WTC11 (cell line): ENCODE measurements around the gene JCHAIN. TPM values are rescaled to one million over a fixed set of nuclear protein-coding genes. Genes with fewer than 3 reads are reported as not detected.

Experiments
- ATAC-seq: fragments of 200-7000 bp; cut with Tn5 transposase; 2 replicates; pipeline ENCODE4 v1.10.0; 2021; ENCODE audit warnings: mild to moderate bottlenecking, moderate library complexity
- Bru-seq: library from RNA; stranded (reverse); fragments of 400-500 nt; gene quantifications from one replicate; lab custom pipeline; 2021; lab: Mats Ljungman, UMichigan
- CTCF ChIA-PET: fragments of 300-600 bp; sonication (Branson Sonifier 250); formaldehyde crosslinking; loops from one replicate; lab custom pipeline; 2021; ENCODE audit warnings: antibody characterized with exemption; lab: Charles Lee
- POLR2A ChIA-PET: fragments of 350-600 bp; sonication (Branson Sonifier 250); formaldehyde crosslinking; loops from one replicate; lab custom pipeline; 2021; ENCODE audit warnings: antibody characterized with exemption; lab: Charles Lee
- DNase-seq: peaks from one replicate; pipeline ENCODE4 v3.0.0; 2021; ENCODE audit warnings: low spot score
- H3K27ac Mint-ChIP-seq: 2 replicates; pipeline ENCODE4 v1.8.0; 2021; ENCODE audit warnings: mixed read lengths
- H3K27me3 Mint-ChIP-seq: 2 replicates; pipeline ENCODE4 v1.8.0; 2021; ENCODE audit warnings: low read depth, mild to moderate bottlenecking, moderate library complexity, mixed read lengths
- H3K36me3 Mint-ChIP-seq: 2 replicates; pipeline ENCODE4 v1.8.0; 2021; ENCODE audit warnings: mixed read lengths
- H3K4me1 Mint-ChIP-seq: 2 replicates; pipeline ENCODE4 v1.8.0; 2022; ENCODE audit warnings: mixed read lengths
- H3K4me3 Mint-ChIP-seq: 2 replicates; pipeline ENCODE4 v1.8.0; 2021; ENCODE audit warnings: mild to moderate bottlenecking, moderate library complexity, mixed read lengths
- H3K9me3 Mint-ChIP-seq: 2 replicates; pipeline ENCODE4 v1.8.0; 2021; ENCODE audit warnings: mixed read lengths
- ELF4 ChIP-seq: sonication (generic); formaldehyde crosslinking; IDR thresholded peaks from 2 replicates; pipeline ENCODE4 v1.8.1; 2022; ENCODE audit warnings: low read depth, mild to moderate bottlenecking, moderate library complexity, missing genetic modification reagents
- ERG ChIP-seq: fragments of 250-450 bp; sonication (Bioruptor Pico); IDR thresholded peaks from 2 replicates; pipeline ENCODE4 v1.8.0; 2021; ENCODE audit warnings: mild to moderate bottlenecking
- GTF2I ChIP-seq: fragments of 250-450 bp; sonication (Bioruptor Pico); conservative IDR thresholded peaks from 2 replicates; pipeline ENCODE4 v1.4.0; 2021; ENCODE audit warnings: mild to moderate bottlenecking
- MXD4 ChIP-seq: fragments of 250-450 bp; sonication (Bioruptor Pico); IDR thresholded peaks from 2 replicates; pipeline ENCODE4 v1.8.0; 2021; ENCODE audit warnings: mild to moderate bottlenecking, moderate library complexity, borderline replicate concordance
- NFATC4 ChIP-seq: fragments of 250-450 bp; sonication (Bioruptor Pico); IDR thresholded peaks from 2 replicates; pipeline ENCODE4 v1.9.0; 2021; ENCODE audit warnings: mild to moderate bottlenecking
- OVOL2 ChIP-seq: fragments of 250-450 bp; sonication (Bioruptor Pico); IDR thresholded peaks from 2 replicates; pipeline ENCODE4 v1.9.0; 2021; ENCODE audit warnings: mild to moderate bottlenecking, borderline replicate concordance
- PRDM15 ChIP-seq: sonication (generic); formaldehyde crosslinking; IDR thresholded peaks from 2 replicates; pipeline ENCODE4 v1.8.0; 2022; ENCODE audit warnings: missing genetic modification reagents
- RELA ChIP-seq: sonication (generic); formaldehyde crosslinking; IDR thresholded peaks from 2 replicates; pipeline ENCODE4 v1.8.1; 2022; ENCODE audit warnings: missing genetic modification reagents, mild to moderate bottlenecking, borderline replicate concordance
- RORB ChIP-seq: fragments of 250-450 bp; sonication (Bioruptor Pico); IDR thresholded peaks from 2 replicates; pipeline ENCODE4 v1.9.0; 2021; ENCODE audit warnings: mild to moderate bottlenecking
- TCF7 ChIP-seq: sonication (generic); formaldehyde crosslinking; IDR thresholded peaks from 2 replicates; pipeline ENCODE4 v1.8.0; 2022; ENCODE audit warnings: mild to moderate bottlenecking, low read depth, missing genetic modification reagents, moderate library complexity
- TEAD4 ChIP-seq: sonication (generic); formaldehyde crosslinking; IDR thresholded peaks from 2 replicates; pipeline ENCODE4 v1.8.0; 2022; ENCODE audit warnings: mild to moderate bottlenecking, missing genetic modification reagents
- ZMAT4 ChIP-seq: fragments of 250-450 bp; sonication (Bioruptor Pico); IDR thresholded peaks from 2 replicates; pipeline ENCODE4 v1.9.0; 2021; ENCODE audit warnings: mild to moderate bottlenecking
- ZNF121 ChIP-seq: sonication (generic); formaldehyde crosslinking; IDR thresholded peaks from 2 replicates; pipeline ENCODE4 v1.8.0; 2023; ENCODE audit warnings: missing genetic modification reagents
- ZNF425 ChIP-seq: fragments of 250-450 bp; sonication (Bioruptor Pico); conservative IDR thresholded peaks from 2 replicates; pipeline ENCODE4 v1.9.0; 2021; ENCODE audit warnings: mild to moderate bottlenecking
- long read RNA-seq, 3 experiments: library from RNA in 1 of 3; library from capped mRNA in 1 of 3; library from polyadenylated mRNA in 1 of 3; unstranded in 2 of 3; stranded (forward) in 1 of 3; transcript quantifications; one replicate each; pipeline ENCODE4 v2.0.0, GENCODE V29; 2021
- total RNA-seq: library from RNA; stranded (reverse); gene quantifications from 3 replicates; pipeline ENCODE4 v1.2.3, GENCODE V29; 2021
- TF ChIP-seq, protein P1 (sequence below): fragments of 250-450 bp; sonication (Bioruptor Pico); IDR thresholded peaks from 2 replicates; pipeline ENCODE4 v1.9.0; 2021; ENCODE audit warnings: moderate library complexity, mild to moderate bottlenecking, inconsistent platforms, borderline replicate concordance
- TF ChIP-seq, protein P2 (sequence below): sonication (generic); formaldehyde crosslinking; IDR thresholded peaks from 2 replicates; pipeline ENCODE4 v1.8.1; 2022; ENCODE audit warnings: mild to moderate bottlenecking, moderate library complexity, missing genetic modification reagents
- TF ChIP-seq, protein P3 (sequence below): sonication (generic); formaldehyde crosslinking; IDR thresholded peaks from 2 replicates; pipeline ENCODE4 v1.8.1; 2022; ENCODE audit warnings: missing genetic modification reagents, borderline replicate concordance
- TF ChIP-seq, protein P4 (sequence below): fragments of 250-450 bp; sonication (Bioruptor Pico); IDR thresholded peaks from 2 replicates; pipeline ENCODE4 v2.1.2; 2022; ENCODE audit warnings: mild to moderate bottlenecking, moderate library complexity
- TF ChIP-seq, protein P5 (sequence below): sonication (generic); formaldehyde crosslinking; IDR thresholded peaks from 2 replicates; pipeline ENCODE4 v1.8.1; 2023; ENCODE audit warnings: mild to moderate bottlenecking, missing genetic modification reagents, moderate library complexity

Gene JCHAIN
- total RNA-seq = 0.32 to 0.71 TPM (median 0.68 TPM) in 3 replicates
- Bru-seq, nascent RNA = not detected
- long read RNA-seq, experiment 1 = 0 reads
- long read RNA-seq, experiment 2 = 0 reads
- long read RNA-seq, experiment 3 = 0 reads

DNA sequence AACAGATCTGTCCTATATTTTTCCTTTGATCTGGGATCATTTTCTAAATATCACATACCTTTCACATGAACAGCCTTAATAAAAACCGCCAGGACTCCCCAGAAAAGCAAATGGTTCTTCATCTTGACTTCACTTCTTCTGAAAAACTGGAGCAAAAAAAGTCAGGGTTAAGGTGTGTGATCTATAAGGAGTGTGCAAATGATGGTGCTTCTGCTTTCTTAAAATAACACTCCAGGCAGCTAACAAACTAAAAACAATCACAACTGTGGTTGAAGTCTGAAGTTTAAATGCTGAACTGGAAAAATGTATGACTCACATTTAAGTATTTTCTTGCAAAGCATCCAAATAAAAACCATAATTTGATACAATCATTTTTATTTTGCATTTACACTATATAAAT lies at the start of gene JCHAIN:
Gene JCHAIN (minus strand): TSS at position 140 of the 400 bp plus-strand sequence. CDS start 18 bp downstream, at position 122.
- no peaks in the 10 kb centered on the region for H3K36me3 Mint-ChIP-seq
- ChIA-PET CTCF (no interaction called here), POLR2A (no interaction called here)
- H3K27ac Mint-ChIP-seq = no peak within 1 kb of the TSS
- H3K4me1 Mint-ChIP-seq = no peaks in the 10 kb centered on the region
- DNase-seq = no peak
- H3K9me3 Mint-ChIP-seq = no peaks in the 10 kb centered on the region
- H3K27me3 Mint-ChIP-seq = 0 out of 2 replicates have a peak, but pooled peaks cover 2% of the 10 kb centered on the region
- no peak within 1 kb of the TSS for H3K4me3 Mint-ChIP-seq
- TF ChIP-seq, protein P1, sequence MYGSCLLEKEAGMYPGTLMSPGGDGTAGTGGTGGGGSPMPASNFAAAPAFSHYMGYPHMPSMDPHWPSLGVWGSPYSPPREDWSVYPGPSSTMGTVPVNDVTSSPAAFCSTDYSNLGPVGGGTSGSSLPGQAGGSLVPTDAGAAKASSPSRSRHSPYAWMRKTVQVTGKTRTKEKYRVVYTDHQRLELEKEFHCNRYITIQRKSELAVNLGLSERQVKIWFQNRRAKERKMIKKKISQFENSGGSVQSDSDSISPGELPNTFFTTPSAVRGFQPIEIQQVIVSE = no peak
- no peak for TF ChIP-seq RELA (CRISPR knock-in tag)
- TF ChIP-seq, protein P2, sequence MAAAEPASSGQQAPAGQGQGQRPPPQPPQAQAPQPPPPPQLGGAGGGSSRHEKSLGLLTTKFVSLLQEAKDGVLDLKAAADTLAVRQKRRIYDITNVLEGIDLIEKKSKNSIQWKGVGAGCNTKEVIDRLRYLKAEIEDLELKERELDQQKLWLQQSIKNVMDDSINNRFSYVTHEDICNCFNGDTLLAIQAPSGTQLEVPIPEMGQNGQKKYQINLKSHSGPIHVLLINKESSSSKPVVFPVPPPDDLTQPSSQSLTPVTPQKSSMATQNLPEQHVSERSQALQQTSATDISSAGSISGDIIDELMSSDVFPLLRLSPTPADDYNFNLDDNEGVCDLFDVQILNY (CRISPR knock-in tag) = no peak
- no peak for TF ChIP-seq NFATC4 (CRISPR knock-in tag)
- no peak for TF ChIP-seq PRDM15
- TF ChIP-seq TCF7 (CRISPR knock-in tag) = no peak
- no peak for TF ChIP-seq TEAD4
- no peak for TF ChIP-seq ZNF121 (CRISPR knock-in tag)
- TF ChIP-seq ELF4 (CRISPR knock-in tag) = no peak
- no peak for TF ChIP-seq RORB
- TF ChIP-seq ZMAT4 (CRISPR knock-in tag) = no peak
- TF ChIP-seq GTF2I (CRISPR knock-in tag) = no peak
- TF ChIP-seq MXD4 (CRISPR knock-in tag) = no peak
- TF ChIP-seq OVOL2 (CRISPR knock-in tag) = no peak
- TF ChIP-seq, protein P3, sequence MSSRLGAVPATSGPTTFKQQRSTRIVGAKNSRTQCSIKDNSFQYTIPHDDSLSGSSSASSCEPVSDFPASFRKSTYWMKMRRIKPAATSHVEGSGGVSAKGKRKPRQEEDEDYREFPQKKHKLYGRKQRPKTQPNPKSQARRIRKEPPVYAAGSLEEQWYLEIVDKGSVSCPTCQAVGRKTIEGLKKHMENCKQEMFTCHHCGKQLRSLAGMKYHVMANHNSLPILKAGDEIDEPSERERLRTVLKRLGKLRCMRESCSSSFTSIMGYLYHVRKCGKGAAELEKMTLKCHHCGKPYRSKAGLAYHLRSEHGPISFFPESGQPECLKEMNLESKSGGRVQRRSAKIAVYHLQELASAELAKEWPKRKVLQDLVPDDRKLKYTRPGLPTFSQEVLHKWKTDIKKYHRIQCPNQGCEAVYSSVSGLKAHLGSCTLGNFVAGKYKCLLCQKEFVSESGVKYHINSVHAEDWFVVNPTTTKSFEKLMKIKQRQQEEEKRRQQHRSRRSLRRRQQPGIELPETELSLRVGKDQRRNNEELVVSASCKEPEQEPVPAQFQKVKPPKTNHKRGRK (CRISPR knock-in tag) = no peak
- TF ChIP-seq ERG (CRISPR knock-in tag) = no peak
- no peak for TF ChIP-seq ZNF425
- TF ChIP-seq, protein P4, sequence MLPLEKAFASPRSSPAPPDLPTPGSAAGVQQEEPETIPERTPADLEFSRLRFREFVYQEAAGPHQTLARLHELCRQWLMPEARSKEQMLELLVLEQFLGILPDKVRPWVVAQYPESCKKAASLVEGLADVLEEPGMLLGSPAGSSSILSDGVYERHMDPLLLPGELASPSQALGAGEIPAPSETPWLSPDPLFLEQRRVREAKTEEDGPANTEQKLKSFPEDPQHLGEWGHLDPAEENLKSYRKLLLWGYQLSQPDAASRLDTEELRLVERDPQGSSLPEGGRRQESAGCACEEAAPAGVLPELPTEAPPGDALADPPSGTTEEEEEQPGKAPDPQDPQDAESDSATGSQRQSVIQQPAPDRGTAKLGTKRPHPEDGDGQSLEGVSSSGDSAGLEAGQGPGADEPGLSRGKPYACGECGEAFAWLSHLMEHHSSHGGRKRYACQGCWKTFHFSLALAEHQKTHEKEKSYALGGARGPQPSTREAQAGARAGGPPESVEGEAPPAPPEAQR (CRISPR knock-in tag) = no peak
- TF ChIP-seq, protein P5, sequence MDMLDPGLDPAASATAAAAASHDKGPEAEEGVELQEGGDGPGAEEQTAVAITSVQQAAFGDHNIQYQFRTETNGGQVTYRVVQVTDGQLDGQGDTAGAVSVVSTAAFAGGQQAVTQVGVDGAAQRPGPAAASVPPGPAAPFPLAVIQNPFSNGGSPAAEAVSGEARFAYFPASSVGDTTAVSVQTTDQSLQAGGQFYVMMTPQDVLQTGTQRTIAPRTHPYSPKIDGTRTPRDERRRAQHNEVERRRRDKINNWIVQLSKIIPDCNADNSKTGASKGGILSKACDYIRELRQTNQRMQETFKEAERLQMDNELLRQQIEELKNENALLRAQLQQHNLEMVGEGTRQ = no peak
- TF ChIP-seq, all 79 proteins: peak for 0
- no peak for ATAC-seq
